ENCODE data around the gene PTPRT. TPM values are rescaled to one million over a fixed set of nuclear protein-coding genes. Genes with fewer than 3 reads are reported as not detected.
"Not testable (repeated sequence)": the region's sequence is repeated elsewhere in the genome, so short reads cannot be mapped to it uniquely, and the experiment has no call there.

The PTPRT gene
- total RNA-seq, 1 experiment from 2014 or later: 0.20 TPM

DNA sequence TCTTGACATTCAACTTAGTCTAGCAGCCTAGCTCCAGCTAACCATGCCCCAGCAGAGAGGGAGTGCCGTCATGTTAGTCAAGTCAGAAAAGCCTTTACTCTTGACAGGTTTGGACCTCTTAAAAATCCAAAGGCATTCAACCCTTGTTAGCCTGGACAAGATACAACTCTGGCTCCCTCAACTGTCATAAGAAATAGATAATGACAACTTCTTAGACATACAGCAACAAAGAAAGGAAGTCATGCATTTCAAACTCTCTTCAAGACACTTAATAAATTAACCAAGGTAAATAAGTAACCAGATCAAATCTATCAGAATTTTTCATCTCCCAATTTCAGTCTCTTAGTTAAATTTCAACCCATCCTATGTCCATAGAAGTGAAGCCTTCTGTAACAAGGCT is 22.7 kb downstream of the PTPRT start:
- H3K36me3 ChIP-seq (ENCODE audit: control insufficient read depth, insufficient read depth, low read length): no peaks in the 10 kb centered on the region
- POLR2A ChIA-PET: no interaction called here
- BruUV-seq (replicated peaks): no TSS peak
- no peaks in the 10 kb centered on the region for H3K4me1 ChIP-seq
- H3K4me3 Mint-ChIP-seq (ENCODE audit: unreplicated experiment): no peak overlapping the region
- DNase-seq: no peak
- no peaks in the 10 kb centered on the region for H3K36me3 Mint-ChIP-seq (ENCODE audit: insufficient read depth, unreplicated experiment)
- no peaks in the 10 kb centered on the region for H3K4me1 Mint-ChIP-seq (ENCODE audit: low read depth, unreplicated experiment)
- H3K27me3 Mint-ChIP-seq (ENCODE audit: insufficient read depth, unreplicated experiment): peaks cover 13% of the 10 kb centered on the region
- H3K27me3 ChIP-seq (replicated peaks; ENCODE audit: control insufficient read depth, insufficient read depth, low read length): 0 out of 2 replicates have a peak, but pooled peaks cover 1% of the 10 kb centered on the region
- peaks cover 4% of the 10 kb centered on the region; the same call in 1 of the 2 replicates for H3K9me3 ChIP-seq
- intact Hi-C loops (cut with micrococcal nuclease; ENCODE audit: unreplicated experiment): no loop called here
- CTCF ChIA-PET: no interaction called here
- TF ChIP-seq, protein P1, sequence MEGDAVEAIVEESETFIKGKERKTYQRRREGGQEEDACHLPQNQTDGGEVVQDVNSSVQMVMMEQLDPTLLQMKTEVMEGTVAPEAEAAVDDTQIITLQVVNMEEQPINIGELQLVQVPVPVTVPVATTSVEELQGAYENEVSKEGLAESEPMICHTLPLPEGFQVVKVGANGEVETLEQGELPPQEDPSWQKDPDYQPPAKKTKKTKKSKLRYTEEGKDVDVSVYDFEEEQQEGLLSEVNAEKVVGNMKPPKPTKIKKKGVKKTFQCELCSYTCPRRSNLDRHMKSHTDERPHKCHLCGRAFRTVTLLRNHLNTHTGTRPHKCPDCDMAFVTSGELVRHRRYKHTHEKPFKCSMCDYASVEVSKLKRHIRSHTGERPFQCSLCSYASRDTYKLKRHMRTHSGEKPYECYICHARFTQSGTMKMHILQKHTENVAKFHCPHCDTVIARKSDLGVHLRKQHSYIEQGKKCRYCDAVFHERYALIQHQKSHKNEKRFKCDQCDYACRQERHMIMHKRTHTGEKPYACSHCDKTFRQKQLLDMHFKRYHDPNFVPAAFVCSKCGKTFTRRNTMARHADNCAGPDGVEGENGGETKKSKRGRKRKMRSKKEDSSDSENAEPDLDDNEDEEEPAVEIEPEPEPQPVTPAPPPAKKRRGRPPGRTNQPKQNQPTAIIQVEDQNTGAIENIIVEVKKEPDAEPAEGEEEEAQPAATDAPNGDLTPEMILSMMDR (IDR thresholded peaks at IDR 0.05; ENCODE audit: insufficient read depth in 1 of 2, low read depth in 1 of 2, low read length in 1 of 2, severe bottlenecking in 1 of 2, unreplicated experiment in 1 of 2): no peak
- H3K27ac Mint-ChIP-seq (ENCODE audit: unreplicated experiment): no peak overlapping the region
- H3K9me3 Mint-ChIP-seq (ENCODE audit: unreplicated experiment): peaks cover 19% of the 10 kb centered on the region
- no peak overlapping the region for H3K4me3 ChIP-seq (ENCODE audit: low read depth, low read length)

DNA sequence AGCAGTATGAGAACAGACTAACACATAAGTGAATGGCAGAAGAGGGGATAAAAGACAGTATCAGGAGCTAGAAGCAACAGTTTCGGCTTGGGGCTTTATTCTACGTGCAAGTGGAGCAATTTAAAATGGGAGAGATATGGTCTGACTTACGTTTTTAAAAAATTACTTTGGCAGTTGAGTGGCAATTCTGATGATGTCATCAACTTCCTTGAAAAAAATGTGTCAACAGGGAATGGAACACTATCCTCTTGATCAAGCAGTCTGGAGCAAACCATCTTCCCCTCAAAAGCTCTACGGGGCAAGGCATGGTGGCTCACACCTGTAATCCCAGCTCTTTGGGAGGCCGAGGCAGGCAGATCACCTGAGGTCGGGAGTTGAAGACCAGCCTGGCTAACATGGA is 24.1 kb downstream of the PTPRT start:
- Mint-ChIP-seq H3K36me3 (ENCODE audit: insufficient read depth, unreplicated experiment) (no peaks in the 10 kb centered on the region), H3K9me3 (ENCODE audit: unreplicated experiment) (peaks cover 19% of the 10 kb centered on the region), H3K4me1 (ENCODE audit: low read depth, unreplicated experiment) (no peaks in the 10 kb centered on the region), H3K27ac (ENCODE audit: unreplicated experiment) (no peak overlapping the region), H3K4me3 (ENCODE audit: unreplicated experiment) (no peak overlapping the region), H3K27me3 (ENCODE audit: insufficient read depth, unreplicated experiment) (peaks cover 8% of the 10 kb centered on the region)
- Histone ChIP-seq H3K4me1 (no peaks in the 10 kb centered on the region), H3K27me3 (replicated peaks; ENCODE audit: control insufficient read depth, insufficient read depth, low read length) (0 out of 2 replicates have a peak, but pooled peaks cover 1% of the 10 kb centered on the region), H3K36me3 (ENCODE audit: control insufficient read depth, insufficient read depth, low read length) (no peaks in the 10 kb centered on the region), H3K4me3 (ENCODE audit: low read depth, low read length) (no peak overlapping the region), H3K9me3 (peaks cover 4% of the 10 kb centered on the region; the same call in 1 of the 2 replicates)
- POLR2A ChIA-PET: no interaction called here
- no peak for DNase-seq
- CTCF ChIA-PET: no interaction called here
- BruUV-seq (replicated peaks): no TSS peak
- TF ChIP-seq, protein P1 (IDR thresholded peaks at IDR 0.05; ENCODE audit: insufficient read depth in 1 of 2, low read depth in 1 of 2, low read length in 1 of 2, severe bottlenecking in 1 of 2, unreplicated experiment in 1 of 2): no peak
- intact Hi-C loops (cut with micrococcal nuclease; ENCODE audit: unreplicated experiment): no loop called here

DNA sequence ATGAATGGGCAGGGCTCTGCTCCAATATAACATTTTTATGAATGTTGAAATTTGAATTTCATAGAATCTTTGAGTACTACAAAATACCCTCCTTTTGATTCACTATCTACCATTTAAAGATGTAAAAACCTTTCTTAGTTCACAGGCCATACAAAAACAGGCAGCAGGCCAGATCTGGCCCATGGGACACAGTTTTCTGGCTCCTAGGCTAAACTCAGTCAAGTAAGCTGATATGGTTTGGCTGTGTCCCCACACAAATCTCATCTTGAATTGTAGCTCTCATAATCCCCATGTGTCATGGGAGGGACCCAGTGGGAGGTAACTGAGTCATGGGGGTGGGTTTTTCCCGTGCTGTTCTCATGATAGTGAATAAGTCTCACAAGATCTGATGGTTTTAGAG is 25.0 kb downstream of the PTPRT start:
- POLR2A ChIA-PET: interaction anchor here (0.6 kb wide), 1 partner anchor 40 kb away, joined by 3 read pairs; no protein-coding TSS in a partner anchor
- H3K36me3 Mint-ChIP-seq (ENCODE audit: insufficient read depth, unreplicated experiment); DNase-seq; H3K4me3 ChIP-seq (ENCODE audit: low read depth, low read length); H3K9me3 ChIP-seq; H3K4me1 Mint-ChIP-seq (ENCODE audit: low read depth, unreplicated experiment); H3K27me3 ChIP-seq (replicated peaks; ENCODE audit: control insufficient read depth, insufficient read depth, low read length); H3K27me3 Mint-ChIP-seq (ENCODE audit: insufficient read depth, unreplicated experiment); BruUV-seq (replicated peaks); CTCF ChIA-PET; H3K36me3 ChIP-seq (ENCODE audit: control insufficient read depth, insufficient read depth, low read length); H3K4me1 ChIP-seq; H3K4me3 Mint-ChIP-seq (ENCODE audit: unreplicated experiment); H3K27ac Mint-ChIP-seq (ENCODE audit: unreplicated experiment); intact Hi-C loops (cut with micrococcal nuclease; ENCODE audit: unreplicated experiment): not testable (repeated sequence)
- peaks cover 19% of the 10 kb centered on the region for H3K9me3 Mint-ChIP-seq (ENCODE audit: unreplicated experiment)

DNA sequence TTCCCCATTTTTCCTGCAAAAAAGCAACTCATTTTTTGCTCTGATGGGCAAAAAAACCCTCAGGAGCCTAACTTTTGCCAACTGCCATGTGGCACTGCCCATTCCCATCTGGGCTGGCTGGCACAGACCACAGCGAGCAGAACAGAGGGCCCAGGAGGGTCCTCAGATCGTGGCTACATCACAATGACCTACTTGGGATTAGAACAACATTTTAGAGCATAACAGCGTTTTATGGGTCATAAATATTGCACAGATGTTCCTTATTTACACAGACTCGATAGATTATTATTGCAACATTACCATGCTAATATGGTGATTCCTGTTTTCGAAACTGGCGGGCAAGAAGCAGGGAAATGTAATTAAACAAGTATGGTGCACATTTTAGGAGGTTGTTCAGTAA is 28.0 kb downstream of the PTPRT start:
- BruUV-seq (replicated peaks): no TSS peak
- Histone ChIP-seq H3K9me3 (peaks cover 4% of the 10 kb centered on the region; the same call in 1 of the 2 replicates), H3K27me3 (replicated peaks; ENCODE audit: control insufficient read depth, insufficient read depth, low read length) (no peaks in the 10 kb centered on the region), H3K4me3 (ENCODE audit: low read depth, low read length) (no peak overlapping the region), H3K4me1 (no peaks in the 10 kb centered on the region), H3K36me3 (ENCODE audit: control insufficient read depth, insufficient read depth, low read length) (no peaks in the 10 kb centered on the region)
- ChIA-PET POLR2A (no interaction called here), CTCF (no interaction called here)
- no peaks in the 10 kb centered on the region for H3K36me3 Mint-ChIP-seq (ENCODE audit: insufficient read depth, unreplicated experiment)
- intact Hi-C loops (cut with micrococcal nuclease; ENCODE audit: unreplicated experiment): no loop called here
- H3K9me3 Mint-ChIP-seq (ENCODE audit: unreplicated experiment): peaks cover 26% of the 10 kb centered on the region
- H3K27me3 Mint-ChIP-seq (ENCODE audit: insufficient read depth, unreplicated experiment): peaks cover 13% of the 10 kb centered on the region
- H3K4me3 Mint-ChIP-seq (ENCODE audit: unreplicated experiment): no peak overlapping the region
- H3K4me1 Mint-ChIP-seq (ENCODE audit: low read depth, unreplicated experiment): no peaks in the 10 kb centered on the region
- TF ChIP-seq, protein P1 (IDR thresholded peaks at IDR 0.05; ENCODE audit: insufficient read depth in 1 of 2, low read depth in 1 of 2, low read length in 1 of 2, severe bottlenecking in 1 of 2, unreplicated experiment in 1 of 2): no peak
- H3K27ac Mint-ChIP-seq (ENCODE audit: unreplicated experiment): no peak overlapping the region
- no peak for DNase-seq
